Measurements from ENCODE around the gene LAMA1.

The LAMA1 gene

DNA sequence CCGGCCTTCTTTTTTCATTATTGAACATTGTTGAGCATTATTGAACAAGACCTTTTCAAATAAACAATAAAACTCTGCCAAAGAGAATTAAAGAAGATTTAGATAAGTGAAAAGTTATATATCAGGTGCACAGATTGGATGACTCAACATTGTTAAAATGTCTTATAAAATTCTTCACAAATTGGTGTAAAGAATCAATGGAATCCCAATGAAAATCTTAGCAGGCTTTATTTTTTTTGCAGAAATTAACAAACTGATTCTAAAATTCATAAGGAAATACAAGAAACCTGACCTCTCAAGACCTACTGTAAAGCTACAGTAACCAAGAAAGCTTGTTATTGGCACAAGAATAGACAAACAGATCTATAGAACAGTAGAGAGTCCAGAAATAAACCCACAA, 70.3 kb downstream of the LAMA1 start:
- DNase-seq (ENCODE audit: low read depth in 2 of 2): no peak

DNA sequence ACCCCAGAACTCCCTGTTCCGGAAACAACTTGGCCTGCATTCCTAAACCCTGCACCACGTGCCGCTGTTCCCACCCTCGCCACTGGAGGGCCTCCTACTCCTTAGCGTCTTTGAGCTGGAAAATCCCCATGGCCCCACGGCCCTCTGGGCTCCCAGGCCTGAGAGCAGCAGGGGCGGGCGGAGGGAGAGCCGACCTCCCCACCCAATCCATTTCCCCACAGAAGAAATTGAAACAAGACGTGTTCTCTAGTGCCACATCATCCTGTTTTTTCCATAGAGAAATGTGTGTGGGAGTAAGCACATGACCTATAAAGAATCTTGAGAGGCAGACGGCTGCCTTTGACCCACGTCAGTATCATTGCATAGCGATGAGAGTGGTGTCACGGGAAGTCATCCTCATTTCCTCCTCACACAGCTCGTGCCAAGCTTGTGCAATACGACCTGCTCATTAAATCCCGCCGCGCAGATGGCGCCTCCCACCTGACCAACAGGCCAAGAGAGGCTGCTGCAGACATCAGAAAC, 79.2 kb downstream of the LAMA1 start:
- DNase-seq (ENCODE audit: low read depth in 2 of 2): no peak

DNA sequence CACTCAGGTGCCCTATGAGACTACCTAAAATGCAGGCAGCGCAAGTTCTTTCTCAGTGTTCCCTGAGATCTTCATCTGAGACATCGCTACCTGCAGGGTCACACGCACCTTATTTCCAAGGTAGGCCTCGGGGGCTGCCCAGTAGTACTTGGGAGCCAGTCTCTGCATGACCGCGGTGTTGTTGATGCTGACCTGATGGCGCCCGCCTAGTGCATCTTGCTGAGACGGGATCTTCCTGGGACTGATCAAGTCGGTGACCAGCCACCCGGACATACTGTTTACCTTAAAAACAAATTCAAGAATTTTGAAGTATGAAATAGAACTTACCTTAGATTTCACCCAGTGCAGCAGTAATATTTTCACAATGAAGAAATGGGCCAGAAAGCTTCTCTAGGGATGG, 80.1 kb downstream of the LAMA1 start:
- DNase-seq (ENCODE audit: low read depth in 2 of 2): no peak

- no peak for DNase-seq (ENCODE audit: low read depth in 2 of 2)
Measured at GRCh38 chr18:7035807-7036206, 81.8 kb downstream of the LAMA1 start.

- no peak for DNase-seq (ENCODE audit: low read depth in 2 of 2)
Measured at GRCh38 chr18:7034924-7035323, 82.7 kb downstream of the LAMA1 start.

GRCh38 chr18:7032537-7032936, 85.1 kb downstream of the LAMA1 start:
- no peak for DNase-seq (ENCODE audit: low read depth in 2 of 2)

GRCh38 chr18:7028625-7029024, 89.0 kb downstream of the LAMA1 start:
- no peak for DNase-seq (ENCODE audit: low read depth in 2 of 2)

GRCh38 chr18:7025194-7025593, 92.4 kb downstream of the LAMA1 start:
- DNase-seq (ENCODE audit: low read depth in 2 of 2): no peak

GRCh38 chr18:7023581-7023980, 94.0 kb downstream of the LAMA1 start:
- no peak for DNase-seq (ENCODE audit: low read depth in 2 of 2)

GRCh38 chr18:7023063-7023580, 94.5 kb downstream of the LAMA1 start:
- no peak for DNase-seq (ENCODE audit: low read depth in 2 of 2)

- DNase-seq (ENCODE audit: low read depth in 2 of 2): no peak
Measured at GRCh38 chr18:7021994-7022840, 95.4 kb downstream of the LAMA1 start.

DNA sequence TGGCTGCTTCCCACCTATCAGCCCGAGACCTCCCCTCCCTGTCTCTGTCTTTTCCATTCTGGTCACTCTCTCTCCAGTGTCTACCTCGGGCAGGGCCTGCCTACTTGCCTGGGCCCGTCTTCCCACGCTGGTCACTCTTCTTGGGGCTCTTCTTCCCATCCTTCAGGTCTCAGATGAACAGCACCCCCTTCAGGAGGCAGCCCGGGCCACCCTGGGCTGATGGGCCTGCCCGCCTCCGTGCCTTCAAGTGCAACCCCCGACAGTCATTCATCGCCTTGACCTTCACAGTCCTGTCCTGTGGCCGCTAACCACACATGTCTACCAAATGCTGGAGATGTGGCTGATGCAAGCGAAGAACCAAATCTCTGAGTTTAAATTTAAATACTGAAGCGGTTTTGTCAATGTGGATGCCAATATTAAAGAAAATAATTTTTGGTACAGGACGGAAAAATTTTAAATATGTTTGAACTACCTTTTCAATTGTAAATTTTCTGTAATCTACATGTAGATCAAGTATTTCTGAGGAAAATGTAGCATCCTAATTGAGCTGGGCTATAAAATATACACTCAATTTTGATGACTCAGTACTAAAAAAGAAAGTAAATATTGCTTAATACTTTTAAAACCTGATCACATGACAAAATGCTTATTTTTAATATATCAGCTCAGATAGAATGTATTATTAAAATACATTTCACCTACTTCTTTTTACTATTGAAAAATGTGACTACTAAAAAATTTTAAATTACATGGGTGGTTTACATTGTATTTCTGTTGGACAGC, 96.4 kb downstream of the LAMA1 start:
- no peak for DNase-seq (ENCODE audit: low read depth in 2 of 2)

GRCh38 chr18:7017013-7017412, 100.6 kb downstream of the LAMA1 start:
- no peak for DNase-seq (ENCODE audit: low read depth in 2 of 2)

DNA sequence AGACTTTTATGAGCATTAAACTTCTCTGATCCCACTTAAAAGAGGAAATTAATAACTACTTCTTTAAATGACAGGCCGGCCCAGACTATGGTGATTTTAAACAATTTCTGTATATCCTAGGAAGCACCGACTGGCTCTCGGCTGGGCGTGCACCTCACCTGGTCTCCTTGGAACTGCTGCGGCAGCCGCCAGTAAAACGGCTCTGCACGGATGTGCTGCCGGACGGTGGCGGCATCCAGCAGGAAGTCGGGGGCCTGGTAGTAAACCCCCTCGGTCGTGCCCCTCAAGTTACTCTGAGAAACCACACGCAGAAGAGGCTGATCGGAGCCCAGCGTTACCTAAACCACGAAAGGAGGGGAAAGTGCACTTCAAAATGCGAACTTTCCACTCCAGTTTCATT, 106.5 kb downstream of the LAMA1 start:
- no peak for DNase-seq (ENCODE audit: low read depth in 2 of 2)

DNA sequence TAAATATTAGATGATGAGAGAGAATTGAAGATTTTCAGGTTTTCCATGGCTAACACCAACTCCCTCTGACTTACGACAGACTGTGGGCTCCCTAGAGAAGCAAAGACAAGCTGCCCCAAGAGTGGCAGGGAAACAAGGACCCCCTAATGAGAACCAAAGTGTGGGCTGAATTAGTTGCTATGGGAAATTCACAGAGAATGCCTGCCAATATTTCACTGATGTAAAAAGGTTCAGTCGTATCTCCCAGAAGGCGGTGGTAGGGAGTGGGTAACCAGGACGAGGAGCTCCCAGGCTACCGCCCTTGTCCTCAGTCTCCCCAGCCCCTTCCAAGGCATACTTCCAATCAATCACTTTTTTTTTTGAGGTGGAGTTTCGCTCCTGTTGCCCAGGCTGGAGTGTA, 113.6 kb downstream of the LAMA1 start:
- DNase-seq (ENCODE audit: low read depth in 2 of 2): no peak

DNA sequence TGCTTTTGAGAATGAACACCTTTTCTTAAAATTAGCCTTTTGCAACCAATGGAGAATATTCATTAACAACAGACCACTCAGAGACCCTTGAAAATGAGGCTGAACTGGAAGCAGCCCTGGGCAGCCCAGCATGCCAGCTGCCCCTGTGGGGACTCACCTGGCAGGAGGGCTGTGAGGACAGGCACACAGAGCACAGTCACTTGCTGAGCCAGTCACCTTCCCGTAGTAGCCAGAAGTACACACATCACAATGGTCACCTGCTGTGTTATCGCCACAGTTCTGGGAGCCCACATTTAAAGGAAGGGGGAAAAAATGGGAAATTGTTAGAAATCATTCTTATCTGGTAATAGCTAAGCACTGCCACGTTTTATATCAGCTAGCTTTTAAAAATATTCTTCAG, 115.5 kb downstream of the LAMA1 start:
- DNase-seq (ENCODE audit: low read depth in 2 of 2): no peak

GRCh38 chr18:7000484-7001096, 117.0 kb downstream of the LAMA1 start:
- DNase-seq (ENCODE audit: low read depth in 2 of 2): no peak

DNA sequence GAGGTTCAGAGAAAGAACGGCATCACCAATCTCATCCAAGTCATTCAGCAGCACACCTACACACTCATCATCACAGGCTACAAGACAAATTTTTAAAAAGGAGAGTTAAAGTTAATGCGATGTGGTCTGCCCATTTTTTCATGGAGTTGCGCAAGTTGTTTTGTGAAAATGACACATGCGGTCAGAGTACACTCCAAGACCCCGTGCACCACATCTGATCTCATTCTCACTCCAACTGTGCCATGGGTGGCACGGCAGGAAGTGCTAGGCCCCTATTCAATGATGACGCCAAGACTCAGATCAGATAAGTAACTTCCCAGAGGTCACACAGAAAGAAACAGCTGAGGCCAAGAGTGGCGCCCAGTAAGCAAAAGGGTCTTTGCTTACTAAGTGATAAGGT, 119.8 kb downstream of the LAMA1 start:
- no peak for DNase-seq (ENCODE audit: low read depth in 2 of 2)

DNA sequence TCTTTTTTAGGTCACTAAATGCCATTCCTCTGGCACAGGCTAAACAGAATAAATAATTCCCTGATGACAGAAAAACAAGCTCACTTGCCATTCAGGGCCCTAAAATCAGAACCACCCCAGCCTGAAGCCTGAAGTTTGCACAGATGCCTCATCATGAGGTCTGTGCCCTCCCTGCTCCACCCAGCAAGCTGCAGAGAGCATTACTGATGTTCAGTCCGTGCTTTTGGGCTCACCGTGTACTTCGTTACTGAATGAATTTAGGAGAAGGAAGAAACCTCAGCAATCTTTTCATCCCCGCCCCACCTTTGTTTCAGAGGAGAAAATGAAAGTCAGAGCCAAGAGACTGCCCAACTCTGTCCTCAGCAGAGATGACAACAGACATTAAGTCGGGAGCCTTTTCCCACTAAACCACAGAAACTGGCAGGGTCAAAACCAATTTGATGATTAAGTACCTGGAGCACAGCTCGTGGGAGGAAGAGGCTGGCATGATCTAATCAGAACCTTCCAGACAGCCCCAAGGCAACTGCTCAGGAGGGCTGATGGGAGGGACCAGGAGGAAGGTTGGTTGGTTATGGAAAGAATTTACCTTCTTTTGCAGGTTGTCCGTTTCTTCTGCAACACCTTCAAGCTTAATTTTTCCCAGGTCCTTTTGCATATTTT, 122.7 kb downstream of the LAMA1 start:
- DNase-seq (ENCODE audit: low read depth in 2 of 2): no peak

GRCh38 chr18:6994056-6994770, 123.4 kb downstream of the LAMA1 start:
- no peak for DNase-seq (ENCODE audit: low read depth in 2 of 2)

DNA sequence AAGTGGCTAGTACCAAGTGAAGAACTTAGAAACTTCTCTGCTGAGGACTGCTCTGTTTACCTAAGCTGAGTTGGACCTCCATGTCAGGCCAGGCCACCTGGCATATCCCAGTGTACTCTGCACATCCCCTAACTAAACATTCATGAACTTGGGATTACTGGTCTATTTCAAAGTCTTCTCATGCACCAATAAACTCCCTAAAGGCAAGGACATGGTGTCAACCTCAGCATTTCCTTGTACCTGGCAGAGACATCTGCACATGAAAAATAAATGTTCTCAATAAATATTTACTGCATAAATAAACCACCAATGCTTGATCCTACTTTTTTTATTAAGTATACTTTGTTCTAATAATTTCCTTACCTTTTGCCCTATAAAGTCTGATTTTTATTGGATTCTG, 124.8 kb downstream of the LAMA1 start:
- no peak for DNase-seq (ENCODE audit: low read depth in 2 of 2)
